ENCODE measurements around the gene MED15. TPM values are rescaled to one million over a fixed set of nuclear protein-coding genes. Genes with fewer than 3 reads are reported as not detected.
A peak's percentile ranks its signal among the peaks of the same experiment; 100 is the strongest.

The MED15 gene
- total and polyA plus RNA-seq, 12 donors = 33.8 to 66.8 (median 40.9) TPM

GRCh38 chr22:20578192-20578591 is 70.8 kb downstream of the MED15 start:
- no peaks in the 10 kb centered on the region for H3K27me3 ChIP-seq

DNA sequence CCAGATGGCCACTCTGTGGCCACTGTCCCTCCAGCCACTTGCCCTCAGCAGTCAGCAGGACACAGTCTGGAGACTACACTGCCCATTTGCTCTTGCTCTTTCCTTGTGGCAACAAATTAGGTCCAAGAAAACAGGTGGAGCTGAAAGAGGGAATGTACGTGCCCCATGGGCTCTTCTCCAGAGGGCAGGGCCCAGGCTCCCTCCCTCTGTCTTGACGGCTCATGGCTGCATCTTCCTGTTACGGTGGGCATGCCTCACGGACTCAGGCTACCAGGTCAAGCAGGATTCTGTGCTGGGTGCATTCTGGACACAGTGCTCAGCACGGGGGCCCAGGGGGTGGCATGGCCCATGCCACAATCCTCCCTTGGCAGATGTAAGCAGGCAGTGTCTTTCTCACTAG is 71.3 kb downstream of the MED15 start:
- H3K4me3 ChIP-seq = no peak overlapping the region
- 83 to 84% methylated on average over 5 of the region's 5 CpGs for WGBS, 2 donors

More at GRCh38 chr22:20578192-20578591, 70.8 kb downstream of the MED15 start:
- Histone ChIP-seq H3K4me1 (peaks cover 0 to 34% (median 22%) of the 10 kb centered on the region in 9 donors), H3K36me3 (peaks cover 4 to 100% (median 51%) of the 10 kb centered on the region in 9 donors), H3K27ac (no peak overlapping the region), H3K4me3 (no peak overlapping the region), H3K9me3 (no peaks in the 10 kb centered on the region)
- DNase-seq (no peak), ATAC-seq (no peak)
- 58 to 71% methylated on average over 7 of the region's 7 CpGs for WGBS, 2 donors
- TF ChIP-seq, protein P1, sequence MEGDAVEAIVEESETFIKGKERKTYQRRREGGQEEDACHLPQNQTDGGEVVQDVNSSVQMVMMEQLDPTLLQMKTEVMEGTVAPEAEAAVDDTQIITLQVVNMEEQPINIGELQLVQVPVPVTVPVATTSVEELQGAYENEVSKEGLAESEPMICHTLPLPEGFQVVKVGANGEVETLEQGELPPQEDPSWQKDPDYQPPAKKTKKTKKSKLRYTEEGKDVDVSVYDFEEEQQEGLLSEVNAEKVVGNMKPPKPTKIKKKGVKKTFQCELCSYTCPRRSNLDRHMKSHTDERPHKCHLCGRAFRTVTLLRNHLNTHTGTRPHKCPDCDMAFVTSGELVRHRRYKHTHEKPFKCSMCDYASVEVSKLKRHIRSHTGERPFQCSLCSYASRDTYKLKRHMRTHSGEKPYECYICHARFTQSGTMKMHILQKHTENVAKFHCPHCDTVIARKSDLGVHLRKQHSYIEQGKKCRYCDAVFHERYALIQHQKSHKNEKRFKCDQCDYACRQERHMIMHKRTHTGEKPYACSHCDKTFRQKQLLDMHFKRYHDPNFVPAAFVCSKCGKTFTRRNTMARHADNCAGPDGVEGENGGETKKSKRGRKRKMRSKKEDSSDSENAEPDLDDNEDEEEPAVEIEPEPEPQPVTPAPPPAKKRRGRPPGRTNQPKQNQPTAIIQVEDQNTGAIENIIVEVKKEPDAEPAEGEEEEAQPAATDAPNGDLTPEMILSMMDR (IDR thresholded peaks at IDR 0.05) = no peak
- intact Hi-C loops (cut with DNase I) = loop anchor here in 3 of 10 donors (10.0 kb wide), 1 partner anchor 163 kb away; no protein-coding TSS in a partner anchor

DNA sequence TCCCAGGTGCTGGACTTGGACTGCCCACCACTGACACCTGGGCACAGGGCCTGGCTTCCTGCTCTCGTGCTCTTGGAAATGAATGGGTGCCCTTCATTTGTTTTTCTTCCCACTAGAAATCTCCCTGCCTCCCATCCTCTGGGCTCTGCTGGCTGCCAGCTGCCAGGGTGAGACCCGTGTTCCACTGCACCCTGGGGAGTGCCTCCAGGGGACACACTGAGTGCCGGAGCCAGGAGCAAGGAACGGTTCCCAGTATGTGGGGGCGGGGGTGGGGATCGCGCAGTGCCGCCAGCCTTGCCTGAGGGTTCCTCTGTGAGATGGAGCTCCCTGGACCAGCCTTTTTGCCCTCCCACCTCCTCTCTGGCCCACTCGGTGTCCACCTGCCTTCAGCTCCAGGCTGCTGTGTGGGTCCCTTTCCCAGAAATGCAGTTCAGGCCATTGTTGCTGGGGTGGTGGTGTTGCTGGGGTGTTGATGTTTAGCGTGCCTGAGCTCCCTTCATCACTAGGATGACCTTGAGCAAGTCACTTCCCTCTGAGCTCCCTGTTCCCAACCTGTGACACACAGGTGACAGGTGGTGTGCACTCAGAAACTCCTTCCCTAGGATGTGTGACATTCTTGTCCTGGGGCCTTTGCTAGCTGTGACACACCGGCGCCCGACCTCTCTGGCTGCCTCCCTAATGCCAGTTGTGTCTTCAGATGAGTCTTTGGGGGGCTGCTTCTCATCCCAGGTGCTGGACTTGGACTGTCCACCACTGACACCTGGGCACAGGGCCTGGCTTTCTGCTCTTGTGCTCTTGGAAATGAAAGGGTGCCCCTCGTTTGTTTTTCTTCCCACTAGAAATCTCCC is 72.1 kb downstream of the MED15 start:
- no peaks in the 10 kb centered on the region for H3K27me3 ChIP-seq
- peak overlapping the region in 1 of 10 donors; percentile 15 for H3K27ac ChIP-seq
- intact Hi-C loops (cut with DNase I) = loop anchor here in 3 of 10 donors (10.0 kb wide), 1 partner anchor 165 kb away; no protein-coding TSS in a partner anchor
- H3K36me3 ChIP-seq = peaks cover 4 to 100% (median 42%) of the 10 kb centered on the region in 9 donors
- DNase-seq = no peak
- peaks cover 0 to 34% (median 22%) of the 10 kb centered on the region in 9 donors for H3K4me1 ChIP-seq
- H3K9me3 ChIP-seq = no peaks in the 10 kb centered on the region
- peak in 1 of 8 donors; percentile 46 for ATAC-seq
- TF ChIP-seq, protein P1 (IDR thresholded peaks at IDR 0.05) = no peak
- 72 to 77% methylated on average over 14 of the region's 14 CpGs for WGBS, 2 donors
- no peak overlapping the region for H3K4me3 ChIP-seq

More for the DNA sequence above, 71.3 kb downstream of the MED15 start:
- intact Hi-C loops (cut with DNase I) = loop anchor here in 3 of 10 donors (10.0 kb wide), 1 partner anchor 164 kb away; no protein-coding TSS in a partner anchor
- DNase-seq (no peak), ATAC-seq (peak in 1 of 8 donors; percentile 3)
- Histone ChIP-seq H3K27ac (peak overlapping the region in 1 of 10 donors; percentile 15), H3K9me3 (no peaks in the 10 kb centered on the region), H3K4me1 (peaks cover 0 to 34% (median 22%) of the 10 kb centered on the region in 9 donors), H3K36me3 (peaks cover 4 to 100% (median 50%) of the 10 kb centered on the region in 9 donors), H3K27me3 (no peaks in the 10 kb centered on the region)
- TF ChIP-seq, protein P1 (IDR thresholded peaks at IDR 0.05) = no peak

DNA sequence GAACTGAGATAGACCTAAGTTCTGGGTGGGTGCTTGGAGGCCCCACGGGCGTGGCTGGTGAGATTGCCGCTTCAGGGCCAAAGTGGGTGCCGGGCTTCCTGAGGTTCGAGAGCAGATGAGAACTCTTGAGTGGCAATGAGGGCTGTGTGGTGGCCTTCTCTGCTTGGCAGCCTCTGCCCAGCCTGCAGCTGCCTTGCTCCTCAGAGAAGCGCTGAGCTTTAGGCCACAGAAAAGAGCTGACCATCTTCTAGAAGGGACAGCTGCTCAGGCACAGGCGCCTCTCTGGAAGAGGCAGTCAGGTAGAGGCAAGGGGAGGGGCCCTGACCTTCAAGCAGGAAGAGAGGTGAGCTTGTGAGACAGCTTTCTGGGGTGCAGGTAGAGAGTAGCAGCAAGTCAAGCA is 72.8 kb downstream of the MED15 start:
- no peak overlapping the region for H3K4me3 ChIP-seq
- H3K27ac ChIP-seq = no peak overlapping the region
- peaks cover 4 to 100% (median 42%) of the 10 kb centered on the region in 9 donors for H3K36me3 ChIP-seq
- ATAC-seq = no peak
- DNase-seq = no peak
- intact Hi-C loops (cut with DNase I) = no loop called here
- no peaks in the 10 kb centered on the region for H3K9me3 ChIP-seq
- TF ChIP-seq, protein P1 (IDR thresholded peaks at IDR 0.05) = no peak
- no peaks in the 10 kb centered on the region for H3K27me3 ChIP-seq
- 94 to 96% methylated on average over 7 of the region's 7 CpGs for WGBS, 2 donors
- H3K4me1 ChIP-seq = peaks cover 0 to 34% (median 22%) of the 10 kb centered on the region in 9 donors
